Measurements from ENCODE around the gene MB.

The MB gene

GRCh38 chr22:35645646-35646045 lies 28.5 kb upstream of the MB start:
- no peaks in the 10 kb centered on the region for H3K4me1 ChIP-seq (ENCODE audit: control insufficient read depth, insufficient read depth, low read length)
- POLR2A ChIA-PET: interaction anchor here (0.7 kb wide), 1 partner anchor 18 kb away, joined by 3 read pairs; no protein-coding TSS in a partner anchor
- CTCF ChIA-PET: interaction anchor here (0.7 kb wide), 1 partner anchor 224 kb away, joined by 3 read pairs; no protein-coding TSS in a partner anchor

DNA sequence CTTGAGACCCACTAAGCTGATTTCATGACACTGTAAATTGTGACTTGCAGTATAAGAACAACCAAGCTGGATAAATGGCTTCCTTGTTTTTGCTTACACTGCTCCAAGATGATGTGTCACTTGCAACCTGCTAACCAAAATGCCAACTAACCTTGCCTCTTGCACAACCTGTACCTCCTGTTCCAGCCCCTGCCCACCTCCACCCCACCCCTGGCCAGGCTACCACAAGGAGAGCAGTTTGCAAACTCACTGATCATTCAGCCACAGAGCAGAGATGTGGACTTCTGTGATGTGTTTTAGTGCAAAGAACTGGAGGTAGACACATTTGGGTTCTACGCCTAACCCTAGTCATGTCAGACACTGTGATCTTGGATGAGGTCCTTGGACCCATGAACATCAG lies 26.9 kb upstream of the MB start:
- Histone ChIP-seq H3K9me3 (ENCODE audit: control insufficient read depth, insufficient read depth, low read depth, low read length) (no peaks in the 10 kb centered on the region), H3K27ac (ENCODE audit: extremely low read depth, low read depth, low read length) (no peak overlapping the region), H3K4me1 (ENCODE audit: control insufficient read depth, insufficient read depth, low read length) (no peaks in the 10 kb centered on the region), H3K4me3 (ENCODE audit: low read depth, low read length) (no peak overlapping the region), H3K36me3 (ENCODE audit: control insufficient read depth in 2 of 2, insufficient read depth in 1 of 2, low read length in 2 of 2) (no peaks in the 10 kb centered on the region)
- TF ChIP-seq MYNN (tag by site-specific recombination; IDR thresholded peaks at IDR 0.05; ENCODE audit: borderline replicate concordance) (no peak), ZNF324 (tag by site-specific recombination; IDR thresholded peaks at IDR 0.05) (no peak), ZNF350 (tag by site-specific recombination; IDR thresholded peaks at IDR 0.05) (no peak), ZNF37A (tag by site-specific recombination; IDR thresholded peaks at IDR 0.05) (no peak), ZNF549 (tag by site-specific recombination; IDR thresholded peaks at IDR 0.05) (no peak), ZNF155 (tag by site-specific recombination; IDR thresholded peaks at IDR 0.05) (no peak), ZNF548 (tag by site-specific recombination; IDR thresholded peaks at IDR 0.05) (no peak), BCL11A (tag by site-specific recombination; IDR thresholded peaks at IDR 0.05; ENCODE audit: low read depth) (no peak), BCL6B (tag by site-specific recombination; IDR thresholded peaks at IDR 0.05) (no peak)
- TF ChIP-seq, protein P1, sequence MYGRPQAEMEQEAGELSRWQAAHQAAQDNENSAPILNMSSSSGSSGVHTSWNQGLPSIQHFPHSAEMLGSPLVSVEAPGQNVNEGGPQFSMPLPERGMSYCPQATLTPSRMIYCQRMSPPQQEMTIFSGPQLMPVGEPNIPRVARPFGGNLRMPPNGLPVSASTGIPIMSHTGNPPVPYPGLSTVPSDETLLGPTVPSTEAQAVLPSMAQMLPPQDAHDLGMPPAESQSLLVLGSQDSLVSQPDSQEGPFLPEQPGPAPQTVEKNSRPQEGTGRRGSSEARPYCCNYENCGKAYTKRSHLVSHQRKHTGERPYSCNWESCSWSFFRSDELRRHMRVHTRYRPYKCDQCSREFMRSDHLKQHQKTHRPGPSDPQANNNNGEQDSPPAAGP (tag by site-specific recombination; IDR thresholded peaks at IDR 0.05): no peak
- POLR2A ChIA-PET: no interaction called here
- CTCF ChIA-PET: interaction anchor here (0.7 kb wide), 2 partner anchors 14 to 459 kb away, joined by 3 read pairs; no protein-coding TSS in a partner anchor

More at GRCh38 chr22:35645646-35646045, 28.5 kb upstream of the MB start:
- TF ChIP-seq ZIC2 (tag by site-specific recombination; IDR thresholded peaks at IDR 0.05) (no peak), ZNF223 (tag by site-specific recombination; IDR thresholded peaks at IDR 0.05) (no peak), ZFP69B (tag by site-specific recombination; IDR thresholded peaks at IDR 0.05) (no peak), BCL11A (tag by site-specific recombination; IDR thresholded peaks at IDR 0.05; ENCODE audit: low read depth) (no peak), ZNF2 (tag by site-specific recombination; IDR thresholded peaks at IDR 0.05) (no peak), CTCF (tag by site-specific recombination; IDR thresholded peaks at IDR 0.05) (no peak), SP7 (tag by site-specific recombination; IDR thresholded peaks at IDR 0.05) (no peak), ZNF148 (tag by site-specific recombination; IDR thresholded peaks at IDR 0.05; ENCODE audit: borderline replicate concordance) (no peak), SETDB1 (IDR thresholded peaks at IDR 0.05; ENCODE audit: insufficient read length, low read length) (no peak)
- Histone ChIP-seq H3K27ac (ENCODE audit: extremely low read depth, low read depth, low read length) (no peak overlapping the region), H3K4me3 (ENCODE audit: low read depth, low read length) (no peak overlapping the region), H3K36me3 (ENCODE audit: control insufficient read depth in 2 of 2, insufficient read depth in 1 of 2, low read length in 2 of 2) (no peaks in the 10 kb centered on the region), H3K9me3 (ENCODE audit: control insufficient read depth, insufficient read depth, low read depth, low read length) (no peaks in the 10 kb centered on the region)

Measured in HEK293 (cell line).